ENCODE data around the gene SCO1.

DNA sequence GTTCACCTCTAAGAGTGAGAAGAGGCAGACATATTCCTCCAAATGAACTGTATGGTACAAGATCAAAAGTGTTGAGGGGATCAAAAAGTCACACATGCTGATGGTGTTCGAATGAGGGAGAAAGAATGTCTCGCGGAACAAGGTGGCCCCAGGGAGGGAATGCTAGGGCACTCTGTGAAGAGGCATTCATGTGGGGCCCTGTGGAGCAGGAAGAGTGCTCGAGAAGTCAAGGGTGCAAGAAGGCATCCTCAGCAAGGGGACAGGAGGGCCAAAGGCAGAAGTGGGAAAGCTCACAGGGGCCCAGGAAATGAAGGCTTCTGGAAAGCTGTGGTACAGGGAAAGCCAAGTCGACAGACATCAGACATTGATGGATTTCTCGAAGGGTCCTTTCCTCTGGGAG is 34.1 kb downstream of the SCO1 start:
- TF ChIP-seq, protein P1, sequence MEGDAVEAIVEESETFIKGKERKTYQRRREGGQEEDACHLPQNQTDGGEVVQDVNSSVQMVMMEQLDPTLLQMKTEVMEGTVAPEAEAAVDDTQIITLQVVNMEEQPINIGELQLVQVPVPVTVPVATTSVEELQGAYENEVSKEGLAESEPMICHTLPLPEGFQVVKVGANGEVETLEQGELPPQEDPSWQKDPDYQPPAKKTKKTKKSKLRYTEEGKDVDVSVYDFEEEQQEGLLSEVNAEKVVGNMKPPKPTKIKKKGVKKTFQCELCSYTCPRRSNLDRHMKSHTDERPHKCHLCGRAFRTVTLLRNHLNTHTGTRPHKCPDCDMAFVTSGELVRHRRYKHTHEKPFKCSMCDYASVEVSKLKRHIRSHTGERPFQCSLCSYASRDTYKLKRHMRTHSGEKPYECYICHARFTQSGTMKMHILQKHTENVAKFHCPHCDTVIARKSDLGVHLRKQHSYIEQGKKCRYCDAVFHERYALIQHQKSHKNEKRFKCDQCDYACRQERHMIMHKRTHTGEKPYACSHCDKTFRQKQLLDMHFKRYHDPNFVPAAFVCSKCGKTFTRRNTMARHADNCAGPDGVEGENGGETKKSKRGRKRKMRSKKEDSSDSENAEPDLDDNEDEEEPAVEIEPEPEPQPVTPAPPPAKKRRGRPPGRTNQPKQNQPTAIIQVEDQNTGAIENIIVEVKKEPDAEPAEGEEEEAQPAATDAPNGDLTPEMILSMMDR (IDR thresholded peaks at IDR 0.05), result no peak
- TF ChIP-seq POLR2A (IDR thresholded peaks at IDR 0.05), result no peak
